Heart right ventricle (tissue), 16 donors: ENCODE data around the gene PLK2. TPM values are rescaled to one million over a fixed set of nuclear protein-coding genes. Genes with fewer than 3 reads are reported as not detected.

Experiments used
- ATAC-seq, 8 donors: fragments of 200-7000 bp; cut with Tn5 transposase; one replicate each; pipeline ENCODE4 v1.9.1; 2020; ENCODE audit warnings: mild to moderate bottlenecking in 8 of 8, moderate library complexity in 8 of 8, moderate number of reproducible peaks in 1 of 8
- DNase-seq, 2 donors: peaks; one replicate each; pipeline ENCODE4 v3.0.0-alpha.2; 2020
- H3K27ac ChIP-seq, 10 donors: fragments of 200-600 bp; sonication (generic) in 2 of 10; one replicate each; pipeline versions ENCODE4 v1.5.0 to v1.8.0; 2020 to 2022; ENCODE audit warnings: mild to moderate bottlenecking in 3 of 10
- H3K27me3 ChIP-seq, 7 donors: fragments of 200-600 bp; one replicate each; pipeline ENCODE4 v1.8.0; 2021 to 2022; ENCODE audit warnings: mild to moderate bottlenecking in 2 of 7
- H3K36me3 ChIP-seq, 9 donors: fragments of 200-600 bp; sonication (generic) in 1 of 9; one replicate each; pipeline versions ENCODE4 v1.5.0 to v1.8.0; 2020 to 2022; ENCODE audit warnings: mild to moderate bottlenecking in 2 of 9
- H3K4me1 ChIP-seq, 9 donors: fragments of 200-600 bp; sonication (generic) in 1 of 9; one replicate each; pipeline versions ENCODE4 v1.5.0 to v1.8.0; 2020 to 2022; ENCODE audit warnings: mild to moderate bottlenecking in 4 of 9
- H3K4me3 ChIP-seq, 10 donors: fragments of 200-600 bp; sonication (generic) in 2 of 10; one replicate each; pipeline versions ENCODE4 v1.5.0 to v1.8.0; 2020 to 2022; ENCODE audit warnings: mild to moderate bottlenecking in 7 of 10, moderate library complexity in 2 of 10
- H3K9me3 ChIP-seq, 11 donors: fragments of 200-600 bp in 10 of 11; sonication (generic) in 2 of 11; one replicate each; pipeline versions ENCODE4 v1.5.0 to v1.8.0; 2013 to 2022; ENCODE audit warnings: mild to moderate bottlenecking in 2 of 11, control low read depth in 1 of 11, moderate library complexity in 1 of 11
- WGBS, 2 donors: extraction: QIAGEN DNeasy Blood & Tissue Kit; methylation state at CpG; one replicate each; pipeline ENCODE4 v1.1.7; 2013; ENCODE audit warnings: inconsistent platforms in 1 of 2; 5-methylcytosine and 5-hydroxymethylcytosine counted together
- intact Hi-C, 10 donors: fragments of 100-400 bp; cut with DNase I; formaldehyde crosslinking; loops; one replicate each; pipeline versions ENCODE4 v1.11.1 to v1.14.2; 2022
- polyA plus RNA-seq, 2 donors: library from polyadenylated mRNA; stranded (reverse); fragments of 200-250 nt; gene quantifications; one replicate each; pipeline ENCODE4 v1.2.3, GENCODE V29; 2013
- total RNA-seq, 10 donors: library from RNA; stranded (reverse); fragmentation: NEBNext Ultra II Directional in 3 of 10; extraction: Animal tissue kit (Norgen Biotek cat#: 25700) in 3 of 10; gene quantifications; one replicate each; pipeline versions ENCODE4 v1.2.1 to v1.2.4, GENCODE V29; 2021 to 2023
- TF ChIP-seq, protein P1 (sequence below), 9 donors: fragments of 200-600 bp; sonication (generic) in 2 of 9; IDR thresholded peaks; one replicate each; pipeline versions ENCODE4 v1.5.0 to v1.8.0; 2021 to 2022; ENCODE audit warnings: antibody characterized with exemption in 9 of 9, mild to moderate bottlenecking in 5 of 9, moderate library complexity in 1 of 9
- donor health status: Arrhythmogenic right ventricular cardiomyopathy.
- donor health status: ischemic (EF 13 %, LVEDD 7.1; RV severe dilation, severe dysfunction).
- donor health status: healthy with polysubstance abuse.
- donor health status: DM: no; HTN: yes; CAD: no.
- donor health status: DM: no; HTN: no; CAD: no.
- donor health status: ischemic (EF 25% LVEDD 6.9; RV normal size, moderate dysfunction).
- donor health status: ischemic (EF 25% LVEDD 5.7; RV mildly dilated, moderate dysfunction).
- donor health status: healthy.
- donor health status: DM: yes; HTN: yes; CAD: no.
- donor health status: Ischemic cardiomyopathy.
- donor health status: ischemic (EF 35%, LVEDD 5.7; RV mildly dilated, moderate dysfunction).
- donor health status: nonischemic (EF 11% LVEDD 7.7; RV severe dilation, severe dysfunction).
- donor health status: DM: yes; HTN: yes; CAD: no.
- donor health status: PGD.
- donor health status: ischemic (EF 29% LVEDD 5.4; RV normal size, mild dysfunction).
- donor health status: nonischemic (EF 23%, LVEDD 6.1; RV moderate dilation, normal function).

Gene PLK2
- total and polyA plus RNA-seq, 12 donors = 11.5 to 174 (median 102) TPM

DNA sequence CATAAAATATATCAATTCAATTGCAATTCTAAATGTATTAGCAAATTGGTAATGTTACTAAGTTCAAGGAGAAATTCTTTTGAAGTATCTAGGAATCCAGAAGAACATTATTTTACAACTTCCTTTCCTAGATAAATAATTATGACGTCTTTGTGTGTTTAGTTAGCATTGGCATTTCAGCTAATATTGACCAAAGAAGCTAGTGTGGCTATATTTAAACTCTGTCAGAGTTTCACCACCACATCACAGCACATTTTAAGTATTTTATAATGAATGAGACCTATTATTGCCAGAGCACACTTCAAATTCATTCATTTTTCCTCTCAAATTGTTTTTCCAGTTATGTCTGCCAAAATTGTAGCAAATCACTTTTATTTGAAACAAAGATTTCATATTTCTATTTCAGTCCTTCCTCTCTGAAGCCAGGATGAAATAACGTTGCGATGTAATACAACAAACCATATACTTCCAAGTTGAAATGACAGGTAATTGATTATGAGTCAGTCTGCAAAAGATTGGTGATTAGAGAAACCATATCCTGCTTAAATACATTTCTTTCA, 18.9 kb downstream of the PLK2 start:
- DNase-seq (no peak), ATAC-seq (no peak)
- 48 to 68% methylated on average over 3 of the region's 3 CpGs for WGBS, 2 donors
- peaks cover 0 to 7% (median 0%) of the 10 kb centered on the region in 9 donors for H3K4me1 ChIP-seq
- intact Hi-C loops = no loop called here
- TF ChIP-seq, protein P1, sequence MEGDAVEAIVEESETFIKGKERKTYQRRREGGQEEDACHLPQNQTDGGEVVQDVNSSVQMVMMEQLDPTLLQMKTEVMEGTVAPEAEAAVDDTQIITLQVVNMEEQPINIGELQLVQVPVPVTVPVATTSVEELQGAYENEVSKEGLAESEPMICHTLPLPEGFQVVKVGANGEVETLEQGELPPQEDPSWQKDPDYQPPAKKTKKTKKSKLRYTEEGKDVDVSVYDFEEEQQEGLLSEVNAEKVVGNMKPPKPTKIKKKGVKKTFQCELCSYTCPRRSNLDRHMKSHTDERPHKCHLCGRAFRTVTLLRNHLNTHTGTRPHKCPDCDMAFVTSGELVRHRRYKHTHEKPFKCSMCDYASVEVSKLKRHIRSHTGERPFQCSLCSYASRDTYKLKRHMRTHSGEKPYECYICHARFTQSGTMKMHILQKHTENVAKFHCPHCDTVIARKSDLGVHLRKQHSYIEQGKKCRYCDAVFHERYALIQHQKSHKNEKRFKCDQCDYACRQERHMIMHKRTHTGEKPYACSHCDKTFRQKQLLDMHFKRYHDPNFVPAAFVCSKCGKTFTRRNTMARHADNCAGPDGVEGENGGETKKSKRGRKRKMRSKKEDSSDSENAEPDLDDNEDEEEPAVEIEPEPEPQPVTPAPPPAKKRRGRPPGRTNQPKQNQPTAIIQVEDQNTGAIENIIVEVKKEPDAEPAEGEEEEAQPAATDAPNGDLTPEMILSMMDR (IDR thresholded peaks at IDR 0.05) = no peak
- H3K27me3 ChIP-seq = no peaks in the 10 kb centered on the region
- no peaks in the 10 kb centered on the region for H3K36me3 ChIP-seq
- no peak overlapping the region for H3K4me3 ChIP-seq
- peaks cover 0 to 6% (median 0%) of the 10 kb centered on the region in 11 donors for H3K9me3 ChIP-seq
- no peak overlapping the region for H3K27ac ChIP-seq

DNA sequence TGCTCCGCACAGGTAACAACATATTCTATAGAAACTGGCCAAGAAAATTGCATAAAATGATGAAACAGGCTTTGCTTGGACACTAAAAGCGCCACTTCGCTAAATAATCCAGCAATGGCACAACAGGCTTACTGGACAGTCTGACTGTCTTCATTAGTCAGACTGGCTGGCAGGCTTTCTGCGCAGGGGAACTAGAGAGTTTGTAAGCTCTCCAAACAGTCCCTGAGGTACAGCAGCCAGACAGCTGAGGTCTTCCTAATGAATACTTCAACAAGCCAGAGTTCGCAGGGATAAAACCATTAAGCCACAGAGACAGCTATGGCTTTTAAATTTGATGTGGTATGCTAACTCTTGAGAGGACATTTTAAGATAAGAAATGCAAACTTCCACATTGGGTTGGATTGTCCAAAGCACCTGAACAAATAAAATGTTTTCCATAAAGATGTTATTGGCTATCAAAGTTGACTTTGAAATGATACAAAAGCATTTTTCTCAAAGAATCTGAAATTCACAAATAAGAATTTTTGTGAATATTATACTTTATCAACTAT, 20.7 kb downstream of the PLK2 start:
- TF ChIP-seq, protein P1 (IDR thresholded peaks at IDR 0.05) = no peak
- DNase-seq (no peak), ATAC-seq (peak in 1 of 8 donors; percentile 44)
- no peaks in the 10 kb centered on the region for H3K36me3 ChIP-seq
- H3K27me3 ChIP-seq = no peaks in the 10 kb centered on the region
- intact Hi-C loops = no loop called here
- H3K9me3 ChIP-seq = peaks cover 0 to 6% (median 0%) of the 10 kb centered on the region in 11 donors
- no peak overlapping the region for H3K4me3 ChIP-seq
- 92 to 93% methylated on average over 5 of the region's 5 CpGs for WGBS, 2 donors
- no peak overlapping the region for H3K27ac ChIP-seq
- H3K4me1 ChIP-seq = peaks cover 0 to 7% (median 0%) of the 10 kb centered on the region in 9 donors

DNA sequence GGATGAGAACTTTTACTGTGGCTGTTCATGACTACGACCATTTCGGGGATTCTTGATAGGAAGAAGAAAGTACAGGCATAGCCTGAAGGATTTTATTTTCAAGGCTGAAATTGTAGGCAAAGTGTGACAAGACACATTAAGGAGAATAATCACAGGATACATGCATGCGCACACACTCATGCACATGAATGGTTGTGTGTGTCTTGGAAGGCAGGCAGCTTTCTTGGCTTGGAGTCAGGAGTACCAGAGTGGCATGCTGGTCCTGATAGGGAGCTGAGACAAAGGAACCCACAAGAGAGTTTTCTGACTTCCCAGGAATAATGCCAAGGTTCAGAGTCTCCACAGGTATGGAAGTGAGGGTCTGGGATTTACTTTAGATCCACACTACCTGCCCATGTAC, 22.2 kb downstream of the PLK2 start:
- peaks cover 0 to 7% (median 0%) of the 10 kb centered on the region in 9 donors for H3K4me1 ChIP-seq
- 95 to 99% methylated on average over 3 of the region's 3 CpGs for WGBS, 2 donors
- intact Hi-C loops = no loop called here

DNA sequence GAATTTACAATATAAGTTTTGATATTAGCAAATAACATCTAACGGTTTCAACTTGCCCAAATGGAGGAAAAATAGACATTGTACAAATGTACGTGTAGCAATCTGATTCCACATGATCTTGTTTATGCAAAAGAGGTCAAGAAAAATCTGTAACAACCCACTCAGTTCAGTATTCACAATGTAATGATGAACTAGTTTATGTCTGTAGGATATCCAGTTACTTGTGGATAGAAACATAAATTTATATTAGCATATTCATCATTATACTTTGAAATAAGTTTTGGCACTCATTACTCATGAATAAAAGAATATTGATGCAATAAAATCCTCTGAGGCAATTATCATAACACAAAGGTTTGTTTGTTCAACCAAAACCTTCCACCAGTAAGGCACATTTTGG, 28.1 kb downstream of the PLK2 start:
- TF ChIP-seq, protein P1 (IDR thresholded peaks at IDR 0.05) = no peak

More for the DNA sequence above, 22.2 kb downstream of the PLK2 start:
- TF ChIP-seq, protein P1 (IDR thresholded peaks at IDR 0.05) = no peak
- Histone ChIP-seq H3K27me3 (no peaks in the 10 kb centered on the region), H3K27ac (no peak overlapping the region), H3K9me3 (peaks cover 0 to 2% (median 0%) of the 10 kb centered on the region in 11 donors), H3K36me3 (no peaks in the 10 kb centered on the region), H3K4me3 (no peak overlapping the region)
- ATAC-seq (no peak), DNase-seq (no peak)

More for the DNA sequence above, 28.1 kb downstream of the PLK2 start:
- peaks cover 0 to 2% (median 0%) of the 10 kb centered on the region in 11 donors for H3K9me3 ChIP-seq
- intact Hi-C loops = no loop called here
- no peak overlapping the region for H3K27ac ChIP-seq
- H3K36me3 ChIP-seq = no peaks in the 10 kb centered on the region
- no peaks in the 10 kb centered on the region for H3K4me1 ChIP-seq
- 84 to 94% methylated on average over 2 of the region's 2 CpGs for WGBS, 2 donors
- no peak for ATAC-seq
- H3K27me3 ChIP-seq = no peaks in the 10 kb centered on the region
- no peak overlapping the region for H3K4me3 ChIP-seq
- no peak for DNase-seq
